ENCODE measurements around the gene CHRNA3.

CHRNA3 gene

DNA sequence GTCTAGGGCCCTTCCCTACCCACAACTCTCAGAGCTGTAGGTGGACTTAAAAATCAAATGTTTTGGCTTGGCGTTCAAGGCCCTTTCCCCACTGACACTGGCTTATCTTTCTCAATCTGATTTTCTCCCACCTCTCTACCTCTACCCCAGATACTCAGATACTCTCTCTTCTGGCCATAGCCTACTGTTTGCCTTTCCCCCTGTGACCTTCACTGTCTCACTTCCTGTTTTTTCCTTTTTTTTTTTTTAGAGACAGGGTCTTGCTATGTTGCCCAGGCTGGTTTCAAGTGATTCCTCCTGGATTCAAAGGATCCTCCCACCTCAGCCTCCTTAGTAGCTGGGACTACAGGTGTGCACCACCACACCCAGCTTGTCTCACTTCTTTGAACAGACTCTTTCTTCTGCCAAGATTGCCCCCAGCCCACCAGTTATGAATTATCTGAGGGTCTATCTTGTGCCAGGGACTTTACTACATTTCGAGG, 15.6 kb upstream of the CHRNA3 start:
- no peak for DNase-seq (ENCODE audit: low spot score)

GRCh38 chr15:78635346-78635745, 14.6 kb upstream of the CHRNA3 start:
- DNase-seq (ENCODE audit: low spot score), result no peak

- DNase-seq (ENCODE audit: low spot score), result no peak
Observed at GRCh38 chr15:78634210-78635145, 13.7 kb upstream of the CHRNA3 start.

GRCh38 chr15:78633348-78633747, 12.6 kb upstream of the CHRNA3 start:
- DNase-seq (ENCODE audit: low spot score), result no peak

- DNase-seq (ENCODE audit: low spot score), result no peak
Observed at GRCh38 chr15:78630886-78631633, 10.3 kb upstream of the CHRNA3 start.

DNA sequence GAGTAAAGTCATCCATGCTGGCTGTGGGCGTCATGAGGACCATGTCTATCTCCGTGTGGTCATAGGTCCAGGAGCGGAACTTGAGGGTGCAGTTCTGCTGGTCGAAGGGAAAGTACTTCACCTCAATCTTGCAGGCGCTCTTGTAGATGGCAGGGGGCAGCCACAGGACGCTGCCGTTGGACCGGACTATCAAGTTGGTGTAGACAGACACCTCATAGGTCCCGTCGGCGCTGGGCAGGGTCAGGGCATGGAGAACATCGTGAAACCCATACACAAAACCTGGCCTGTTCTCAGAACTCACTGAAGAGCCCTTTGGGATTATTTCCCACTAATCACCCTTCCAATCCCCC, 8.9 kb upstream of the CHRNA3 start:
- no peak for DNase-seq (ENCODE audit: low spot score)

- DNase-seq (ENCODE audit: low spot score), result no peak
Observed at GRCh38 chr15:78629031-78629715, 8.4 kb upstream of the CHRNA3 start.

DNA sequence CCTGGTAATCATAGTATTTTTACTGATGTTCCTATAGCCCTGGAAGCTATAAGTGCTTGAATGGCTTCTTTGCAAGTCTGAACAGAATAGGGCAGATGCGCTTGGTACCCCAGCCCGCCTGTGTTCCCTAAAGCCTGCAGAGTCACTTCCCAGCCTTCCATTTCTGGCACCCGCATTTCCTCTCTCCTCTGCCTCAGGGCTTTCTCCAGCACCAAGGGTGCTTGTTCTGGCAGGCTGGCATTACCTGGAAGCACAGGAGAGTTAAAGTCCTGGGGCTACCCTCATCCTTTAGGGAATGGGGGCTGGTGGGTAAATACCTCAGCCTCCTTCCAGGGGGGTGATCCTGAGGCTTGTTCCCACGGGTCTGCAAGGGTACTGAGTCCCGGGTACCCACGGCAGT, 7.4 kb upstream of the CHRNA3 start:
- DNase-seq (ENCODE audit: low spot score), result no peak

GRCh38 chr15:78627348-78627747, 6.6 kb upstream of the CHRNA3 start:
- DNase-seq (ENCODE audit: low spot score), result no peak

GRCh38 chr15:78626381-78626995, 5.7 kb upstream of the CHRNA3 start:
- no peak for DNase-seq (ENCODE audit: low spot score)

- no peak for DNase-seq (ENCODE audit: low spot score)
Observed at GRCh38 chr15:78625606-78626280, 4.9 kb upstream of the CHRNA3 start.

DNA sequence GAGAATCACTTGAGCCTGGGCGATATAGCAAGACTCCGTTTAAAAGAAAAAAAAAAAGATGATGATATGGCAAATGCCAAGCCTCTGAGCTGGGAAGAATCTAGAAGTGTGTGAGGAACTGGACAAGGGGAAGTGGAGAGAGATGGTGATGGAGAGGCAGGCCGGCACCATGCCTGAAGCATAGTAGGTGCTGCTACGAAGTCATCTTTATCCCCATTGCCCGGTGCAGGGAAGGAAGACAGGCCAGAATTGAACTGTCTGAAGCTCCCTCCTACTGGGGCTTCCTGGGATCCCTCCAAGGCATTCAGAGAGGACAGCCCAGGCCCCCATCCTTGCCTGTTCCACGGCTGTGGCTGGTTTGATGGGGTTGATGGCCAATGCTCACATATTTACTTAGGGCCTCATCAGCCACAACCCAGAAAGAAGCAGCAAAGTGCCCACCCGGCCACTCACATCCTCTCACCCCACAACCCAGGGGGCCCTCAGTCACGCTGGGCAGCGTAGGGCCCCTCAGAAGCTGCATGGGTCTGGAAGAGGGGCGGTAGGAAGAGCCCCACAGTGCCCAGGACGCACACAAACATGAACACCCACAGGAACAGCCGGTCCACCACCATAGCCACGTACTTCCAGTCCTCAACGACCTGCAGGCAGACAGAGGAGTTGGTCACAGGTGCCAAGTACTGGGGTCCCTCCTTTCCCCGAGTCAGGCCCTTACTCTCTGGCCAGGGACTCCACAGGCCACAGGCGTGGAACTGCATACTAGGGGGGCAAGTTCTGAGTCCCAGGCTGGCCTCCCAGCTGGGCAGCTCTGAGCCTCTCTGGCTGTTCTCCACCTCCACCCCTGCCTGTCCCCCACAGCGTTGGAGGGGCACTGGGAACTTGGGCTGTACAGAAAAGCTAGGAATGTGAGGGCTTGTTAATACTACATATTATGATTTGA, 4.1 kb upstream of the CHRNA3 start:
- no peak for DNase-seq (ENCODE audit: low spot score)

DNA sequence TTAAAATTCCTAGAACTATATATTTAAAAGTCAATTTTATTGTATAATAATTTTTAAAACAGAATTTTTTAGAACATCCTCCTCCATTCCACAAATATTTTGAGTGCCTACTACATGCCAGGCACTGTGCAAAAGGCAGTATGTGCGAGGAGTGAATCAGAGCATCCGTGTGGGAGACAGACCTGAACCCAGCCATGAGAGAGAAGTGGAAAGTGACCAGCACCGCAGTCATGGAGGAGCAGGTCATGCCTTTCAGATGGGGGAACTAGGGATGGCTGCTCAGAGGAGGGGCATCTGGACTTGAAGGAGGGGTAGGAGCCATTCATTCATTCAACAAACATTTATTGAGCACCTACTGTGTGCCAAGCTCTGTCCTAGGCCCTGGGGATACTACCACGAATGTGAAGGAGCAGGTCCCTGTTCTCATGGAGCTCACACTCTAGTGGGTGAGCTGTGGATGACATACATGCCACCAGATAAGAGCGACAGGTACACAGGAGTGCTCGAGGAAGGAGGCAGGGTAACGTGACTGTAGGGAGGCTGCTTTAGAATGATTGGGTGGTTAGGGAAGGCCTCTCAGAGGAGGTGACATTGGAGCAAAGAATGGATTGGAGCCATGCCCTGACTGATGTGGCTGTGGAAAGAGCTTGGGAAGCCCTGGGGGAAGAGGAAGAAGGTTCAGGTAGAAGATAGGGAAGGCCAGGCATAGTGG, 3.1 kb upstream of the CHRNA3 start:
- no peak for DNase-seq (ENCODE audit: low spot score)

- peak; percentile 34 for DNase-seq (ENCODE audit: low spot score)
Observed at GRCh38 chr15:78621810-78622402, 1.1 kb upstream of the CHRNA3 start.

DNA sequence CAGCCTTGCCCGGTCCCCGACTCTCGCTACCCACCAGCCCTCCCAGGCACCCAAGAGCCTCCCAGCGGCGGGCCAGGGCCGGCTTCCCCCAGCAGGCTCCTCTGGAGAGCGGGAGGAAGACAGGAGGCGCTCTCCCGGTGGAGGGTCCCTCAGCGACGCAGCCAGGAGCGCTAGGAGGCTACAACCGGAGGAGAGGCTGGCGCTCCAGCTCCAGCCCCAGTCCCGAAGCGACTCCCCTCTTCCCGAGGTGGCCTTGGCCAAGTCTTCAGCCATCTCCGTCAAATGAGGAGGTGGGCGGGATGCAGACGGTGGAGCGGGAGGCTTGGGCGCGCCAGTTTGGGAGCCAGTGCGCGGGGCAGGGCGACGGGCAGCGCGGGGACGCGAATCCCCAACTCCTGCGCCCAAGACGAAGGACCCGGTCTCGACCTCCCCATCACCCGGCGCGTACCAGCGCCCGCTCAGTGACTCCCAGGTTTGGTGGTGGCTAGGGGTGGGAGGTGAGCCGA, 722 bp downstream of the CHRNA3 start:
- peak; percentile 44 for DNase-seq (ENCODE audit: low spot score)

GRCh38 chr15:78619022-78619950, 1.5 kb downstream of the CHRNA3 start:
- peak; percentile 65 for DNase-seq (ENCODE audit: low spot score)

GRCh38 chr15:78618490-78618934, 2.3 kb downstream of the CHRNA3 start:
- peak; percentile 100 for DNase-seq (ENCODE audit: low spot score)
